Measurements from ENCODE around the gene PICK1. TPM values are rescaled to one million over a fixed set of nuclear protein-coding genes. Genes with fewer than 3 reads are reported as not detected.

PICK1 gene
- total and polyA plus RNA-seq, 2 donors from 2014 or later, result 28.4 to 43.4 TPM

DNA sequence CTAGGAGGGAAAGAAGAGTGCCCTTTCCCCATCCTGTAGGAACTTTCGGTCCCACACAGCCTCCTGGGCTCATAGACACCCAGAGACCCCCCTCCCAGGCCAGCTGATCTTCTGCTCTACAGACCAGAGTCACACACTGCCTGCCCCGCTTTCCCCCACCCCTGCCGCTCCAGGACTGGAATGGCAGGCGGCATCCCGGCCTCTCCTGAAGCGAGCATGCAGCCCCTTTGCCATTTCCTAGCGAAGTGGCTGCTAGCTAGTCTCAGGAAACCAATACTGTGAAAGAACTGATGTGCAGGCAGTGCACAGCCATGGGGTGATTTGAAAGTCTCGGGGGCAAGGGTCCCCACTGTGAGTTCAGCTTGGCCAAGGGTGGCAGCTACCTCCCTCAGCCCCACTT, 8.3 kb downstream of the PICK1 start:
- no peak overlapping the region for H3K27ac ChIP-seq (ENCODE audit: low read depth in 2 of 2, low read length in 2 of 2)
- DNase-seq, result no peak
- FAIRE-seq, result no peak
- no peaks in the 10 kb centered on the region for H3K27me3 ChIP-seq (ENCODE audit: control insufficient read depth, insufficient read depth, low read length)
- no peak overlapping the region for H3K4me3 ChIP-seq (ENCODE audit: low read length in 3 of 3)
- H3K36me3 ChIP-seq (ENCODE audit: control insufficient read depth in 2 of 3, insufficient read depth in 3 of 3, low read length in 3 of 3), result peaks cover 0 to 28% (median 19%) of the 10 kb centered on the region in 3 donors
- intact Hi-C loops (cut with DNase I), result no loop called here
- no peaks in the 10 kb centered on the region for H3K9me3 ChIP-seq (ENCODE audit: control insufficient read depth in 2 of 3, insufficient read depth in 1 of 3, low read length in 3 of 3)
- peaks cover 0 to 3% (median 0%) of the 10 kb centered on the region in 3 donors for H3K4me1 ChIP-seq (ENCODE audit: control insufficient read depth in 2 of 3, insufficient read depth in 2 of 3, low read depth in 1 of 3, low read length in 3 of 3)
- no peak overlapping the region for H3K9ac ChIP-seq (ENCODE audit: low read length in 3 of 3)
- TF ChIP-seq CTCF (IDR thresholded peaks at IDR 0.05; ENCODE audit: borderline replicate concordance, extremely low read depth, insufficient read depth), result no peak

DNA sequence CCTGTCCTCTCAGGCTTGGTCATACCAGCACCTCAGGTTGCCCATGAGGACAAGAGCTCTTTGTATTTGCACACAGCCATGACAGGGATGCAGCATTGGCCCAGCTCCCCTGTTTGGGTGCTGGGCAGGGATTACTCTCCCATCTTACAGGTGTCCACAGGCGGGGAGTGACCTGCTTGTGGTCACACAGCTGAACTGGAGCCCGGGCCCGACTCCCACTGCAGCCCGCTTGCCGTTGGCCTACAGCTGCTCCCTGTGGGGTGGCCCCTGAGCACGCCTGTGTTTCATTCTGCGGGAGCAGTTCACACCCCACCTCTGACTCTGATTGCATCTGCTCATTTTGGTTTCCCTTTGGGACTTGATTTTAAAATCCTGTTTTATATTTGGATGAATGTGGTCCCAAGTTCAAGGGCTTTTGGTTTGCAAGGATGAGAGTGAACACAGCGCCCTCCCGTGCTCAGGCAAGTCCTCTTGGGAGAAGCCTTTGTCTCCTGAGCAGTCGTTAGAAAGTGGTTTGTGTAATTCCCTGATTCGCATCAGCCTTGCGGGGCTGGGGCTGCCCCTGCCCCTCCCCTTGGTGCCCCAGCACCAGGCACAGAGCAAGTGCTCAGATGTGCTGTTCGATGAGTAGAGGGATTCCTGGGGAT, 9.3 kb downstream of the PICK1 start:
- intact Hi-C loops (cut with DNase I), result no loop called here
- peaks cover 0 to 31% (median 19%) of the 10 kb centered on the region in 3 donors for H3K36me3 ChIP-seq (ENCODE audit: control insufficient read depth in 2 of 3, insufficient read depth in 3 of 3, low read length in 3 of 3)
- FAIRE-seq (no peak), DNase-seq (peak in 1 of 5 donors; percentile 19)
- no peaks in the 10 kb centered on the region for H3K9me3 ChIP-seq (ENCODE audit: control insufficient read depth in 2 of 3, insufficient read depth in 1 of 3, low read length in 3 of 3)
- H3K27me3 ChIP-seq (ENCODE audit: control insufficient read depth, insufficient read depth, low read length), result no peaks in the 10 kb centered on the region
- peaks cover 0 to 3% (median 0%) of the 10 kb centered on the region in 3 donors for H3K4me1 ChIP-seq (ENCODE audit: control insufficient read depth in 2 of 3, insufficient read depth in 2 of 3, low read depth in 1 of 3, low read length in 3 of 3)
- H3K9ac ChIP-seq (ENCODE audit: low read length in 3 of 3), result no peak overlapping the region
- H3K27ac ChIP-seq (ENCODE audit: low read depth in 2 of 2, low read length in 2 of 2), result no peak overlapping the region
- no peak overlapping the region for H3K4me3 ChIP-seq (ENCODE audit: low read length in 3 of 3)
- TF ChIP-seq CTCF (IDR thresholded peaks at IDR 0.05; ENCODE audit: borderline replicate concordance, extremely low read depth, insufficient read depth), result no peak

- DNase-seq (peak in 1 of 5 donors; percentile 35), FAIRE-seq (no peak)
- TF ChIP-seq CTCF (IDR thresholded peaks at IDR 0.05; ENCODE audit: borderline replicate concordance, extremely low read depth, insufficient read depth), result no peak
- Histone ChIP-seq H3K9ac (ENCODE audit: low read length in 3 of 3) (no peak overlapping the region), H3K36me3 (ENCODE audit: control insufficient read depth in 2 of 3, insufficient read depth in 3 of 3, low read length in 3 of 3) (peaks cover 0 to 34% (median 19%) of the 10 kb centered on the region in 3 donors), H3K4me1 (ENCODE audit: control insufficient read depth in 2 of 3, insufficient read depth in 2 of 3, low read depth in 1 of 3, low read length in 3 of 3) (peaks cover 0 to 3% (median 0%) of the 10 kb centered on the region in 3 donors), H3K9me3 (ENCODE audit: control insufficient read depth in 2 of 3, insufficient read depth in 1 of 3, low read length in 3 of 3) (no peaks in the 10 kb centered on the region), H3K4me3 (ENCODE audit: low read length in 3 of 3) (no peak overlapping the region), H3K27ac (ENCODE audit: low read depth in 2 of 2, low read length in 2 of 2) (no peak overlapping the region), H3K27me3 (ENCODE audit: control insufficient read depth, insufficient read depth, low read length) (no peaks in the 10 kb centered on the region)
- intact Hi-C loops (cut with DNase I), result no loop called here
Measured at GRCh38 chr22:38067028-38067415, 9.8 kb downstream of the PICK1 start.
